HEK293T (cell line): ENCODE measurements around the gene CDCA4.

Experiments
- CTCF ChIA-PET: fragments of 350-600 bp; formaldehyde crosslinking; extraction: SDS; loops from one replicate; lab custom pipeline; 2021; ENCODE audit warnings: antibody characterized with exemption, inconsistent platforms; lab: Yijun Ruan, JAX
- POLR2A ChIA-PET: fragments of 350-600 bp; formaldehyde crosslinking; extraction: SDS; loops from one replicate; lab custom pipeline; 2020; ENCODE audit warnings: antibody characterized with exemption, inconsistent platforms; lab: Yijun Ruan, JAX
- DNase-seq: peaks from one replicate; pipeline ENCODE4 v3.0.0; 2012; ENCODE audit warnings: mixed read lengths; ENCODE audit errors: extremely low spot score
- ARNT ChIP-seq: fragments of 450-650 bp; IDR thresholded peaks from 2 replicates; pipeline ENCODE4 v1.6.1; 2017; ENCODE audit warnings: mild to moderate bottlenecking
- BHLHE40 ChIP-seq: fragments of 450-650 bp; IDR thresholded peaks from 2 replicates; pipeline ENCODE4 v1.6.1; 2016; ENCODE audit warnings: mild to moderate bottlenecking, moderate library complexity, borderline replicate concordance
- CTBP1 ChIP-seq: fragments of 450-650 bp; IDR thresholded peaks from 2 replicates; pipeline ENCODE4 v1.6.1; 2016; ENCODE audit warnings: borderline replicate concordance
- ELF4 ChIP-seq: fragments of 450-650 bp; IDR thresholded peaks from 2 replicates; pipeline ENCODE4 v1.6.1; 2017; ENCODE audit warnings: antibody characterized with exemption
- FOXA1 ChIP-seq: fragments of 450-650 bp; IDR thresholded peaks from 2 replicates; pipeline ENCODE4 v1.6.1; 2016; ENCODE audit warnings: mild to moderate bottlenecking
- FOXK2 ChIP-seq: fragments of 450-650 bp; IDR thresholded peaks from 2 replicates; pipeline ENCODE4 v1.6.1; 2016; ENCODE audit warnings: mild to moderate bottlenecking
- FOXM1 ChIP-seq: fragments of 450-650 bp; IDR thresholded peaks from 2 replicates; pipeline ENCODE4 v1.6.1; 2017; ENCODE audit warnings: mild to moderate bottlenecking, borderline replicate concordance
- HDGF ChIP-seq: fragments of 450-650 bp; IDR thresholded peaks from 2 replicates; pipeline ENCODE4 v1.6.1; 2017; ENCODE audit warnings: antibody characterized with exemption, borderline replicate concordance
- L3MBTL2 ChIP-seq: fragments of 450-650 bp; conservative IDR thresholded peaks from 2 replicates; pipeline ENCODE4 v1.6.1; 2016; ENCODE audit warnings: mild to moderate bottlenecking
- LEF1 ChIP-seq: fragments of 450-650 bp; IDR thresholded peaks from 2 replicates; pipeline ENCODE4 v1.6.1; 2017; ENCODE audit warnings: mild to moderate bottlenecking, borderline replicate concordance
- NFRKB ChIP-seq: fragments of 450-650 bp; IDR thresholded peaks from 2 replicates; pipeline ENCODE4 v1.6.1; 2016; ENCODE audit warnings: mild to moderate bottlenecking, moderate library complexity
- SP1 ChIP-seq: fragments of 450-650 bp; IDR thresholded peaks from 2 replicates; pipeline ENCODE4 v1.6.1; 2017
- SUZ12 ChIP-seq: fragments of 450-650 bp; IDR thresholded peaks from 2 replicates; pipeline ENCODE4 v1.6.1; 2016; ENCODE audit warnings: mild to moderate bottlenecking
- TARDBP ChIP-seq: fragments of 450-650 bp; IDR thresholded peaks from 2 replicates; pipeline ENCODE4 v1.6.1; 2016
- ZNF384 ChIP-seq: fragments of 450-650 bp; IDR thresholded peaks from 2 replicates; pipeline ENCODE4 v1.6.1; 2016
- TF ChIP-seq, protein P1 (sequence below): fragments of 450-650 bp; IDR thresholded peaks from 2 replicates; pipeline ENCODE4 v1.6.1; 2016

CDCA4 gene

DNA sequence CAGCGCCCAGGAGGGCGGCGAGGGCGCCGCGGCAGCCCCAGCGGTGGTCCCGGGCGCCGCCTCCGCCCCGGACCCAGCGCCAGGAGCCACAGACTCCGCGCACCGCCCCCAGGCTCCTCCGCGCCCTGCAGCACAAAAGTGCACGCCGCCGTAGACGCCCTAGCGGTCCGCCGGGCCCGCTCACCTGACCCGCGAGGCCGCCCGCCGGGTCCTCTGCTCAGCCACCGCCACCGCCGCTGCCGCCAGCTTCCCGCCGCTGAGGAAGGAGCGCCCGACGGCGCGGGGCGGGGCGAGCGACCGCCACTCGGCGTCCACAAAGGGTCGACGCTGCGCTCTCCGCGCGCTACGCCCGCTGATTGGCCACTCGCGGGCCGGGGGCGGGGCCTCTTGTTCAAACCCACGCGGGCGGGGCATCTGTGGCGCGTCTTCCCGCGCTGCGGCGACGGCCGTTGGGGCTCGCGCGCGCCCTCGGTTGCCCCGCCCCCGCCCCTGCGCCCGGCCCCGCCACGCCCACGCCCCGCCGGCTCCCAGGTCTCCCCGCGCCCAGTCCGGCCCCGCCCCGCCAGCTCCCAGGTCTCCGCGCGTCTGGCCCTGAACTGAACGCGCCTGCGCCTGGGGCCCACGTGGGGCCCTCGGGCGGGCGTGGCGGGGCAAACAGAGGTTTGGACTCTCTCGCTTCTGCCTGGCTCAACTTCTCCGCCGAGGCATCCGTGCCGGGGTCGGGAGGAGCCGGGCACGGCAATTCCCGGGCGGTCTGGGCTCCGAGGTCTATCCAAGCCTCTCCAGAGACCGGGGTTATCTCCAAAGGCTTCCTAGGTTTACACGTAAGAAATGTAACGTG lies at the start of gene CDCA4:
TSS of gene CDCA4 (minus strand) at position 269 of the 841 bp plus-strand sequence. CDS start 9,154 bp downstream, outside the sequence.
- peak; percentile 99 for DNase-seq
- POLR2A ChIA-PET = interaction anchor here (0.5 to 4.4 kb wide), 22 partner anchors 9 to 92 kb away, joined by 3 to 57 read pairs (median 4); partner anchors contain the start of genes AHNAK2 and CLBA1
- TF ChIP-seq ZNF384 (no peak), HDGF (no peak), ELF4 (no peak), BHLHE40 (no peak), LEF1 (peak; percentile 68; the same call in 1 of the 2 replicates), FOXK2 (no peak), FOXA1 (no peak), SUZ12 (no peak), TARDBP (no peak), CTBP1 (0 out of 2 replicates have a peak, but pooled peaks have one; percentile 13), SP1 (no peak), ARNT (no peak; the same call in 1 of the 2 replicates), NFRKB (no peak), FOXM1 (peak; percentile 64; the same call in 1 of the 2 replicates), L3MBTL2 (peak; percentile 92)
- TF ChIP-seq, protein P1, sequence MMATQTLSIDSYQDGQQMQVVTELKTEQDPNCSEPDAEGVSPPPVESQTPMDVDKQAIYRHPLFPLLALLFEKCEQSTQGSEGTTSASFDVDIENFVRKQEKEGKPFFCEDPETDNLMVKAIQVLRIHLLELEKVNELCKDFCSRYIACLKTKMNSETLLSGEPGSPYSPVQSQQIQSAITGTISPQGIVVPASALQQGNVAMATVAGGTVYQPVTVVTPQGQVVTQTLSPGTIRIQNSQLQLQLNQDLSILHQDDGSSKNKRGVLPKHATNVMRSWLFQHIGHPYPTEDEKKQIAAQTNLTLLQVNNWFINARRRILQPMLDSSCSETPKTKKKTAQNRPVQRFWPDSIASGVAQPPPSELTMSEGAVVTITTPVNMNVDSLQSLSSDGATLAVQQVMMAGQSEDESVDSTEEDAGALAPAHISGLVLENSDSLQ = no peak
- CTCF ChIA-PET = interaction anchor here (0.6 to 1.5 kb wide), 3 partner anchors 8 to 25 kb away, joined by 3 to 11 read pairs (median 5); no protein-coding TSS in a partner anchor

DNA sequence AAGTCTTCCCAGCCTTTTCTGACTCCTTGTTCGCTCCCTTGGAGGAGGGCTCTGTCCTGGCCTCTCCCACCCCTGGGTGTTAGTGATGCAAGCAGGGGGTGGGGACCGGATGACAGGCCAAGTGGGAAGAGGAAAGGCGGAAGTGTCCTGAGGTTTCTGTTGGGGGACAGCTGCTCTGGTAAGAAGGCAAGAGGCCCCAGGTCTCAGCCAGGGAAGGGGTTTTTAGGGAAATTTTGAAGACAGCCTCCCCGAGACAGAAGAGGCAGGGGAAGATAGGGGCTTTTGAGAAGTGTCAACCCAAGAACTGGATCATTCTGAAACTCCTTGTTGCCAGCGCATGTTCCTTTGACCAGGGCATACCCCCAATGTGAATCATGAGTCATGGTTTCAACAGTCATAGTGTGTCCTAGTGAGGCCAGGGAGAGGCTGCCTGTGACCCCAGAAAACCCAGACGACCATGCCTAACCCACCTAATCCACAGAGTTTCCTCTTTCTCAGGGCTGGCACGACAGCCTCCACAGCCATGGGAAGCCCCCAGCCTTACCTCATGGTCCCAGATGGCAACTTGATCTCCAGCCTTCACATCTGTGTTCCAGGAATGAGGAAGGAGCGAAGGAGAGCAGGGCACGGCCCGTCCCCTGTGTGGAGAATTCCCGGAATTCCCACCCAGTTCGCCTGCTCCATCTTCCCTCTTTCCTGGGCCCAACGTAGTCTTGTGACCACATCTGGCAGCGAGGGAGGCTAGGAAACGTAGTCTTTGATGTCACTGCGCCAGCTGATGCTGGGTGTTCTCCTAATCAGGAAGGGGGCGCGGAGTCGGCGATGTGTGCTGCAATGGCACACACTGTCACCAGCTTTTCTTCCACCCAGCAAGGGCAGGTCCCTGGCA lies 49.2 kb upstream of the CDCA4 start:
- ChIA-PET POLR2A (interaction anchor here (1.0 to 1.7 kb wide), 2 partner anchors 8 to 12 kb away, joined by 3 to 5 read pairs; no protein-coding TSS in a partner anchor), CTCF (no interaction called here)
- DNase-seq = no peak

DNA sequence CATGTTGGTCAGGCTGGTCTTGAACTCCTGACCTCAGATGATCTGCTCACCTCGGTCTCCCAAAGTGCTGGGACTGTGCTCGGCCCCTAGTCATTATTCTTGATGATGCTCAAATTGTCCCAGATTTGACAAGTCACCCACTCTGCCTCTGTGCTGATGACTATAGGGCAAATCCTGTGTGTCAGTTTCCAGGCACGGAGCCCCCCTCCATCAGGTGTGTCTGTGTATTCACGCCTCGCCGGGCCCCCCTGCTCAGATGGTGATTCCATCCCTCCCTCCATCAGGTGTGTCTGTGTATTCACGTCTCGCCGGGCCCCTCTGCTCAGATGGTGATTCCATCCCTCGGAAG lies 48.6 kb upstream of the CDCA4 start:
- ChIA-PET CTCF (no interaction called here), POLR2A (no interaction called here)
- DNase-seq = no peak
- TF ChIP-seq ZNF384 = no peak
- no peak for TF ChIP-seq FOXK2
- TF ChIP-seq CTBP1 = no peak
- TF ChIP-seq, protein P1 = no peak
- TF ChIP-seq HDGF = no peak
- no peak for TF ChIP-seq SP1
- TF ChIP-seq L3MBTL2 = no peak
- no peak for TF ChIP-seq SUZ12
- TF ChIP-seq ARNT = no peak
- no peak for TF ChIP-seq FOXM1
- no peak for TF ChIP-seq LEF1
- TF ChIP-seq FOXA1 = no peak
- TF ChIP-seq BHLHE40 = no peak
- TF ChIP-seq ELF4 = no peak
- no peak for TF ChIP-seq NFRKB

More for the DNA sequence above, 49.2 kb upstream of the CDCA4 start:
- TF ChIP-seq LEF1 (no peak), SP1 (no peak)

DNA sequence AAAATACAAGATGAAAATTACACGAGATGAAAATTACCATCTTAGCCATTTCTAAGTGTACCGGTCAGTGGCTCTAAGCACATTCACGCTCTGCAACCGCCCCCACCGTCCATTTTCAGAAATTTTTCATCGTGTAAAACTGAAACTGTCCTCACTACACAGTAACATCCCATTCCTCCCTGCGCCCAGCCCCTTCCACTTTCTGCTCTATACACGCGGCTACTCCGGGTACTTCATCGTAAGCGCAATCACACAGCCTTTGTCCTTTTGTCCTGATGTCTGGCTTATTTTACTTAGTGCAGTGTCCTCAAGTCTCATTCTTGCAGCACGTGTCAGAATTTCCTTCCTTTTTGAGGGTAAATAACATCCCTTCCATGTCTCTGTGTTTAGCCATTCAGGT lies 47.9 kb upstream of the CDCA4 start:
- TF ChIP-seq ARNT (no peak), HDGF (no peak)
- CTCF ChIA-PET = no interaction called here
- POLR2A ChIA-PET = no interaction called here
- DNase-seq = no peak

DNA sequence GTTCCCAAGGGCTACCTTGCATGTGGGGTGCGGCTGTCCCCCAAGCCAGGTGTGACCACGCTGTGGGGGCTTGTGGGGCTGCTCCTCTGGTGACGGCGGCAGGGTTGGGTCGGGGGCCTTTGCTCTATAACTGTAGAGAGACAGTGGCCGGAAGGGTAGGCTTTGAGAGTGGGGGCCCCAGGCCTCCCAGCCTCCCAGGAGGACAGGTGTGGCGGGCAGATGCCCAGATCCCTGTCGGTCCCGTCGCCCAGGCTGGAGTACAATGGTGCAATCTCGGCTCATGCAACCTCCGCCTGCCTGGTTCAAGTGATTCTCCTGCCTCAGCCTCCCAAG lies 47.1 kb upstream of the CDCA4 start:
- CTCF ChIA-PET = interaction anchor here (0.6 kb wide), 1 partner anchor 99 kb away, joined by 3 read pairs; no protein-coding TSS in a partner anchor
- POLR2A ChIA-PET = no interaction called here
- no peak for DNase-seq
- TF ChIP-seq FOXK2 = no peak
- TF ChIP-seq LEF1 = no peak
- no peak for TF ChIP-seq HDGF
- TF ChIP-seq TARDBP = no peak
- no peak for TF ChIP-seq L3MBTL2
- no peak for TF ChIP-seq ELF4
- TF ChIP-seq, protein P1 = no peak
- no peak for TF ChIP-seq FOXA1
- no peak for TF ChIP-seq SUZ12
- TF ChIP-seq ARNT = no peak
- TF ChIP-seq FOXM1 = no peak
- TF ChIP-seq NFRKB = no peak
- TF ChIP-seq BHLHE40 = no peak
- no peak for TF ChIP-seq SP1
- TF ChIP-seq ZNF384 = no peak
- no peak for TF ChIP-seq CTBP1
